ENCODE measurements around the gene SPEF2.

The SPEF2 gene

DNA sequence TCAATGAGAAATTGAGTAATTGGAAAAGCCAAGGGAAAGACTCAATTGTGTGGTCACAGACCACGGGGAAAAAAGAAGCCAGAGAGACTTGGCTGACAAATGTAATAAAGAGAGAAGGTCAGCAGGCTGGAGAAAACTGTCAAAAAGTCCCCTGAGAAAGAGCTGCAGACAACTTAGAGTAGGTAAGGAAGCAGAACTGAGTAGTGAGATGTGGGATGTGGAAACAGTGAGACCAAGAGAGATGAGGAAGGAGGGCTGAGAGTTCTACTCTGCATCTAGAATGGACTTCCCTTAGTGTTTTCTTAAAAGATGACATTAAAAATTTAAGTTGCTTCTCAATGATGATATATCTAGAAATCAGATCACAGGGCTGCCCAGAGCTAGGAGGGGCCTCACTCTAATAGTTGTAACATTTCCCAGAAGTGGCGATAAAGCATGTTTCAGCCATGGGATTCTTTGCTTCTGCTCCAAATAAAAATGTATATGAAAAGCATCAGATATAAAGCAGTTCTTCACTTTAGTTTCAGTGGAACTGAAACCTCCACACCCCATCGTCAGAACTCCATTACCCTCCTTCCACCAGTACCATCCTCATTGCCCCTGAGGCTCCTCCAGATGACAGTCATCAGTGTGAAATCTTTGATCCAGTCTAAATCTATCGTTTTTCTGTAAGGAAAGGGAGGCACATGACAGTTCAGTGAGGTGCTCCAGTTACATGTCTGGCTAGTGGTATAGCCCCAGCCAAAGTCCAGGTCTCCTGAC, 80.6 kb downstream of the SPEF2 start:
- in situ Hi-C loops (cut with MboI; ENCODE audit: low sequenced_read_pairs), result no loop called here

DNA sequence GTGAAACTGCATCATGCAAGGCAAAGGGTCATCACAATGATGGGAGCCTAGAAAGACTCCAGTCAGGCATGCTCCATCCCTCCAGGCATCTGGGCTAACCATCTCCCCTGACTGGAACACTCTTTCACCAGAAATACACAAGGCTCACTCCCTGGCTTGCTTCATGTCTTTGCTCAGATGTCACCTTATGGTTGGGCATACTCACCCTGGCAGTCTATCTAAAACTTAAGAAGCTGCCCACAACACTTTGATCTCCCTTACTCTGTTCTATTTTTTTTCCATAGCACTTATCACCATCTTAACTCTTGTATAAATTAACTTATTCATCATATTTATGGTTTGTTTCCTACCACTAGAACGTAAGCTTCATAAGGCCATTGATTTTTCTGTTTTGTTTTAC, 90.0 kb downstream of the SPEF2 start:
- in situ Hi-C loops (cut with MboI; ENCODE audit: low sequenced_read_pairs), result no loop called here

DNA sequence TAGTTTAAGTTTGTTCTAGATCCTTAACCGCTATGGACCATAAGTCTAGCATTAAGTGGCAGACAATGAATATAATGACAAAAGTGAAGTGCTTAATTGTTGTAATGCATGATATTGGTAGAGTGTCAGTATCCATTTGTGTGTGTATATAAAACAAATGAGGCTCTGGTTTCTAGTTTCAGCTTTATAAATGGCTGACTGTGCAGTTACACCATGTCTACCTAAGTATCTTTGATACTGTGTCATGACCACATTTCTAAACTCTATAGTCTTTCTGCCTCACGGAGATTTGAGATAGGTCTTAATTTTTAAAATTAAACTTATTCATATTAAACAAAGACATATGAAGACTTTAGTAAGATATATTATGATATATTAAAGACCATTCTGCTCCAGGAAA, 92.0 kb downstream of the SPEF2 start:
- in situ Hi-C loops (cut with MboI; ENCODE audit: low sequenced_read_pairs), result no loop called here

DNA sequence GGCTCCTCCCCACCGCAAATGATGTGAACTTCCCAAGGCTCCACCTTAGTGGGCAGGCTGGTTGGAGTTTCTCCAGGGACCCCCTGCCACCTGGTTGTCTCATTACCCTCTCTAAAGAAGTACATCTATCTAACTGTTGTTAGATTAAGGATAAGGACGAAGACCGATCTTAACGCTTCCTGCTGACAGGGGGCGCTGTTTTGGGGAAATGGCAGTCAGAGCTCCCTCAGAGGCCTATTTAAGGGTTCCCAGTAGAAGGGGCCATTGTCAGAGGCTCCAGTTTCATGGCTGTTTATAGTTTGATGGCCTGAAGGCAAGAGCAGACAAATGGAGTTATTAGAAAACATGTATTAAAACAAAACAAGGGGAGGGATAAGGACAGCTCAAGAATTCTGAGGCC, 100.1 kb downstream of the SPEF2 start:
- in situ Hi-C loops (cut with MboI; ENCODE audit: low sequenced_read_pairs), result no loop called here

DNA sequence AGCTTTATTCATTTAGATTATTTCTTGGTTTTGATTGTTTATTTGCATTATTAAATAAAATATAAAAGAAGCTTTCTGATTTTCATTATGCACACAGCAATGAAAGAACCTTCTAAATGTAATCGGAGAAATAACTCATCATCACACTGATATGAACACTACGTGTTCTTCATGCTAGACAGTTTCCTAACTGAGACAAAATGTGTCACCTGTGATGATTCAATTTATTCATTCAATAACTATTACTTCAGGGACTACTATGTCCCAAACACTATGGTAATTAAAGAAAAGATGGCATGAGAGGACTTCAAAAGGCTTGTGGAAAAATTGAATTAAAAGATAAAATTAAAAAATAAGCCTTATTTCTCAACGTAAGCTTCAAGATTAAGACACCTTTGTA, 118.1 kb downstream of the SPEF2 start:
- in situ Hi-C loops (cut with MboI; ENCODE audit: low sequenced_read_pairs), result no loop called here

DNA sequence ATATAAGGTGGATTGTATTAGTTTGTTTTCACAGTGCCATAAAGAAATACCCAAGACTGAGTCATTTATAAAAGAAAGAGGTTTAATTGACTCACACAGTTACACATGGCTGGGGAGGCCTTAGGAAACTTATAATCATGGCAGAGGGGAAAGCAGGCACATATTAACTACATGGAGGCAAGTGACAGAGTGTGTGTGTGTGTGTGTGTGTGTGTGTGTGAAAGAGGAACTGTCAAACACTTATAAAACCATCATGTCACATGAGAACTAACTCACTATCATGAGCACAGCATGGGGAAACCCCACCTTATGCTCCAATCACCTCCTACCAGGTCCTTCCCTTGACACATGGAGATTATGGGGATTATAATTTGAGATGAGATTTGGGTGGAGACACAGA, 118.6 kb downstream of the SPEF2 start:
- in situ Hi-C loops (cut with MboI; ENCODE audit: low sequenced_read_pairs), result no loop called here

DNA sequence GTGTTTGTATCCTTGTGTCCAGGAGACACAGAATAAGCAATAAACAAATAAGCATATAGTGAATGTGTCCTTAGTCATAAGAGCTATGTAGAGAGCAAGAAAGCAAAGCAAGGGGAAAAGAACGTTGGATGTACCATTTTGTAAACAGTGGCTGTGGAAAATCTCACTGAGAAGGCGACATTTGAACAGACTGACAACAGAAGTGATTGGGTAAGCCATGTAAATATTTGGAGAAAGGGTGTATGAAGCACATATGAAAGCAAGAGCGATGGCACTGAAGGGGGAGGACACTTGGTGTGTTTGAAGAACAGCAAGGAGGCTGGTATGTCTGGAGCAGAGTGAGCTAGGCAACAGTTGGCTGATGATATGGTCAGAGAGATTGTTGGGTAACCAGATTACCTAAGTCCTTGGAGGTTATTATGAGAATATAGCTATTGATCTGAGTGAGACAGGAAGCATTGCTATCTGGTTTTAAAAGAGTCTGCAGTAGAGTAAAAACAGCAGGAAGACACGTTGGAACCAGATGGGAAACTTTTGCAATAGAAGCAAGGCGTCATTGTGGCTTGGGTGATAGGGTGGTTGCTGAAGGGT, 123.6 kb downstream of the SPEF2 start:
- in situ Hi-C loops (cut with MboI; ENCODE audit: low sequenced_read_pairs), result no loop called here

DNA sequence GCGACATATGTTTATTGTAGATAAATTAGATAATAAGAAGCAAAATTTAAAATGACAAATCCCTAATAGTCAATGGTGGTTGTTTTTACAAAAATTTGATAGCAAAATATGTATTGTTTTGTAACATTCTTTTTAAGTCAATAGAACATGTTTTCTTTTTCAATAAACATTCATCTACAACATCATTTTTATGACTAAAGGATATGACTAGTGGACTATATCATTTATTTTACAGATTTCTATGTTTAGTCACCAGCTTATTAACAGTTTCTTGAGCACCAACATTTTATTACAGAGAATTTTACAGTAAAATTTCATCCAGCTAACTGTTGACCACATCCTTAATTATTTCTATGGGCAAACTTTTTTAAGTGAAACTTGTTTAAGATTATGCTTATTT, 124.3 kb downstream of the SPEF2 start:
- in situ Hi-C loops (cut with MboI; ENCODE audit: low sequenced_read_pairs), result no loop called here

DNA sequence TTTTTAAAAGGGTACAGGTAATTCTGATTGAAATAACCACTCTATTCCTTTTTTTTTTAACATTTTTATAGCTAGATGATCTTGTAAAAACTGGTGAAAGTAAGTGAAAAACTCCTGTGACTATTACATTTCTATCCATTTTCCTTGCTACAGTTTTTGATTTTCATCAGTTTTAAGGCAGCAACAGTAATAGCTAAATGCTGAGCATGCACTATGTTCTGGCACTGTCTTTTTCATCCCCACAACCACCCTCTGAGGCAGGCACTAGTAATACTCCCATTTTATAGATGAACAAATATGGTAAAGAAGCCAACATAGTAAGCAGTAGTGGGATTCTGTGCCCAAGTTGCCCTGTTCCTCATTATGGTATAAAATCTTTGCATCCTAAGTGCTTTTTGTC, 126.0 kb downstream of the SPEF2 start:
- in situ Hi-C loops (cut with MboI; ENCODE audit: low sequenced_read_pairs), result no loop called here

DNA sequence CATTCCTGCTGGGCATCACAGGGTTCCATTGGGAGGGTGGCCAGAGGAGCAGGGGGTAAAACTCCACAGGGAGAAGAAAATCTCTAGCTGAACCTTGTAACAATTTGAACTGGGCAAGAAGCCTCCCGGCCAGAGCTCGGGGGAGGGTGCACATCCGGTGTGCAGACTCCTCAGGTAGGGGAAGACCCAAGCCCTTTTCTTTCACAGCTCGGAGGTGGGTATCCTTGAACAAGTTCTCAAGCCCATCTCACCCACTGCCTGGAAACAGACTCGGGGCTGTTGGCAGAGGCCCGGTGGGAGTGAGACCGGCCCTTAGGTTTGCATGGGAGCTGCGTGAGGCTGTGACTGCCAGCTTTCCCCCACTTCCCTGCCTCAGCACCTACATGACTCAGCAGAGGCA, 127.5 kb downstream of the SPEF2 start:
- in situ Hi-C loops (cut with MboI; ENCODE audit: low sequenced_read_pairs), result no loop called here

DNA sequence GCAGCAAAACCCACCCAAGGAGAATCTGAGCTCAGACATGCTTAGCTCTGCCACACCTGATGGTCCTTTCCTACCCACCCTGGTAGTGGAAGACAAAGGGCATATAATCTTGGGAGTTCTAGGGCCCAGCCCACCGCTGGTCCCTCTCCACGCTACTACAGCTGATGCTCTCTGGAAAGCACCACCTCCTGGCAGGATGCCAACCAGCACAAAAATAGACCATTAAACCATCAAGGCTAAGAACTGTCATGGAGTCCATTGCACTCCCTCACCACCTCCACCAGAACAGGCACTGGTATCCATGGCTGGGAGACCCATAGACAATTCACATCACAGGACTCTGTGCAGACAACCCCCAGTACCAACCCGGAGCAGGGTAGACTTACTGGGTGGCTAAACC, 128.0 kb downstream of the SPEF2 start:
- in situ Hi-C loops (cut with MboI; ENCODE audit: low sequenced_read_pairs), result no loop called here

DNA sequence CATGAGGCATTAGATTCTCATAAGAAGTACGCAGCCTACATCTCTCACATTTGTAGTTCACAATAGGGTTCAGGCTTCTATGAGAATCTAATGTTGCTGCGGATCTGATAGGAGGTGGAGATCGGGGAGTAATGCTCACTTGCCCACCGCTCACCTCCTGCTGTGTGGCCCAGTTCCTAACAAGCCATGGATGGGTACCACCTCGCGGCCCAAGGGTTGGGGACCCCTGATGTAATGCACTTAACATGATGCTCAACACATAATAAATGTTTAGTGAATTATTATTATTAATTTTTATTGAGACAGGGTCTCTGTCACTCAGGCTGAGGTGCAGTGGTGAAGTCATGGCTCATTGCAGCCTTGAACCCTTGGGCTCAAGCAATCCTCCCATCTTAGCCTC, 134.3 kb downstream of the SPEF2 start:
- in situ Hi-C loops (cut with MboI; ENCODE audit: low sequenced_read_pairs), result no loop called here

DNA sequence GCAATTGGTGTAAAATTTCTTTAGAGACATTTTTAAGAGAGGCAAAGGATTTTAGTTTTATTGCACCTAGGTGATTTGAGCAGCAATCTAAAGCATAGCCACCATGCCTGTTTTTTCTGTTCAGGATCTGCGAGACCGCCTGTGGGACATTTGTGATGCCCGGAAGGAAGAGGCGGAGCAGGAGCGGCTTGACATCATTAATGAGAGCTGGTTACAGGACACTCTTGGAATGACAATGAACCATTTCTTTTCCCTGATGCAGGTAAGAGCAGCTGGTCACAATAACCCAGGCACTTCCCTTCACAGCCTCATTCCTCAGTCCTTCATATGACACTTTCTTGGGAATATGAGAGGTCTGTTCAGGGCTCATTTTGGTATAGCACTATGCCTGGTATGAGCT, 135.8 kb downstream of the SPEF2 start:
- in situ Hi-C loops (cut with MboI; ENCODE audit: low sequenced_read_pairs), result no loop called here

DNA sequence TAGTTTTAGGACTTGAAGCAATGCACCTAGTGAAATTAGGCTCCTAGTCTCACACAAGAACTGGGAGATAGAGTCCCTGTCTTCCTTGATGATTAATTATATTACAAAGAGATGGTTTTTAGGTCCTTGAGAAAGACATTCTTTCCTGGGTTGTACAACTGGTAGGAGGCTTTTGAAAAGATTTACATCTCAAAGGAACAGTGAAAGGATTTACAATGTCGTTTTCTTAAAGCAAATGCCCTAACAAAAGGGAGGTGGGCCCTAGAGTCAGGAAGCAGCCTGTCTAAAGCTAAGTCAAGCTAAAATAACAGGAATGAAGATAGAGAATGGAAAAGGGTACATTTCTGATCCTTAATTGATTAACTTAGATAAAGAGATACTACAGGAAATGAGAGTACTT, 136.8 kb downstream of the SPEF2 start:
- in situ Hi-C loops (cut with MboI; ENCODE audit: low sequenced_read_pairs), result no loop called here

DNA sequence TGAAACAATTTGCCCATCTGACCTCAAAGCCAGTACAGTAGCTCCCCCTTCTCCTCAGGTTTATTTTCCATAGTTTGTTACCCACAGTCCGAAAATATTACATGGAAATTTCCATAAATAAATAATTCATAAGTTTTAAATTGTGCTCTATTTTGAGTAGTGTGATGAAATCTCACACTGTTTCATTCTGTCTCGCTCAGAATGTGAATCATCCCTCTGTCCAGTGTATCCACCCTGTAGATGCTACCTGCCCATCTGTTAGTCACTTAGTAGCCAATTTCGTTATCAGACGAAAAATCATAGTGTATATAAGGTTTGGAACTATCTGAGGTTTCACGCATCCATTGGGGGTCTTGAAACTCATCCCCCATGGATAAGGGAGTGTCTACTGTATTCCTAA, 138.3 kb downstream of the SPEF2 start:
- in situ Hi-C loops (cut with MboI; ENCODE audit: low sequenced_read_pairs), result no loop called here

DNA sequence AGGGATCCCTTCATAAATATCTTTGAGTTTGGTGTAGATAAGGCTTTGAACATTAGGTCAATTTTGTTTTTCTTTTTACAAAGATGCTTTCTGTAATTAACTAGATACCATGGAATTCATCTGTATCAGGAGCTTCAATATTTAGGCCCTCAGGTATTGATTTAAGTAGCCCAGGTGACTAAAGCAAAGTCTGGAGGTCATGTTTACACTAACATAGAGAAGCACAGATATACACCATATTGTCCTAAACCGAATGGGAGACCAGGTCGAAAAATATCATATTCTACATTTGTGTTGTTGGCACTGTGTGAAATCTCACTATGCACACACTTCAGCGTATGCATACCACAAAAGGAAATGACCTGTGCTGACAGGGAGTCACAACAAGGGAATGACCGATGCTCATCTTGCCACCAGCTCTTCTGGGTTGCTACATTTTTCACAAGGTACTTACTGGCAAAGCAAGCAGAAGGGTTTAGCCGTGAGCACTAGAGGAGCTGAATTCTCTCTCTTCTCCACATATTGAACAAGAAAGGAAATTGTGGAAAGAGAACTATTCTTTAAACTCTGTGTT, 140.6 kb downstream of the SPEF2 start:
- in situ Hi-C loops (cut with MboI; ENCODE audit: low sequenced_read_pairs), result no loop called here

DNA sequence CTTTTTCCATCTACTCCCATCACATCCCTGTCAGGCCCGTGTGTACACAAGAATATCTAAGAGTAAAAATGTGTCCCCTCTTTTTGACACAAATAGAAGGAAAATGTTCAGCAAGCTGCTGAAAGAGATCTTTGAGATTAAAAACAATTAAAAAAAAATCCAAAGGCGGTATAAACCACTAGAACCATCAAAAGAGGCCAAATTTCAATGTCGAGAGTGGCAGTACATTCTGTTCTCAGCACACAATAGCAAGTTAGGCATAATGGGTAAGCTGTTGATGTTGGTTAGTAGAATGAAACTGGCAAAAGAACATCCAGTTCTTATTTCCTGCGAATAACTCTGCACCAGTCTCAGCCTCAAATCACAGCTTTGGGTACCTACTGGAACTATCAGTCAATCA, 143.9 kb downstream of the SPEF2 start:
- in situ Hi-C loops (cut with MboI; ENCODE audit: low sequenced_read_pairs), result no loop called here

DNA sequence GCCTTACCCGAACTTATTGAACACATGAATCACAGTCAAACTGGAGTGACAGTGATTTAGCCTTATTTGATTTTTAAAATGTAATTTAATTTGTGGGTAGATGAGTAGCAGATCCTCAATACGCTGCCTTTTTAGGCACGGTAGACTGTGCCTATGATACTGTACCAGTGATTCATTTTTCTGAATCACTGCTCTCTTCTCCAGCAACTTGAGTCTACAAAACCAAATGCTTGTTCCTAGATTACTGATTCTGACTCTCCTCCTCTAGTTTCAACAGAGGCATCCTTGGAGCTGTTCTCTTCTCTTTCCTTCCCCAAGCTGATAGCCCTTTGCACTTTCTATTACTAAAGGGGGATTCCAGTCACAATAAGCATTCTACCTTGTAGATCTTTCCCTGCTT, 144.7 kb downstream of the SPEF2 start:
- in situ Hi-C loops (cut with MboI; ENCODE audit: low sequenced_read_pairs), result no loop called here

DNA sequence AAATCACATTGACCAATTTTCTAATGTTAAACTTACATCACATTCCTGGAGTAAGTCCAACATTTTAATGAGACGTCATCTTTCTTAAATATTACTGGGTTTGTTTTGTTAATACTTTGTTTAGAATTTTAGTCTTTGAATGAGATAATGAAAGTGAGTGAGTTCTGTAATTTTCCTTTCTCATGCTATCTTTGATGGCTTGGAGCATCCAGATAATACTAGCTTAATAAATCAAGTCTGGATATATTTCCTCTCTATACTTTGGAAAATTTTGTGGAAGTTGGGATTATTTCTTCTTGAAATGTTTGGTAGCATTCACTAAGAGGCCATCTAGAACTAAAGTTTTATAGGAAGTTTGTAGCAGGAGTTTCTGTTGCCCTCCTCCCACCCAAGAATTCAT, 148.3 kb downstream of the SPEF2 start:
- in situ Hi-C loops (cut with MboI; ENCODE audit: low sequenced_read_pairs), result no loop called here

DNA sequence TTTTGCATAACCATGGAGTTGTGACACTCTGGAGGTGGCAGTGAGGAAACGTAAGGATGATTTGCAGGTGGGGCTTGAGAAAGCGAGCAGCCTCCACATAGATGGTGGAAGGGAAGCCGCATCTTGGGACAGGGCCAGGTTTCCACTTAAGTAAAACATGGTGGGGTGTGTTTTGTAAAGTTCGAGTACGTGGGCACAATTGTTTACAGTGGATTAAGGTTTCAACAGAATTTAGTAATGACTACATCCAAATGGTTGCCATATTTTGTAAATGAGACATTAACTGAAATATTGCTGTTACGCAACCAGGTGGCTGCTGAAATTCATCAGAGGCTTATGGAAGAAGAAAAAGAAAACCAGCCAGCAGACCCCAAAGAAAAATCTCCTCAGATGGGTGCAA, 153.6 kb downstream of the SPEF2 start:
- in situ Hi-C loops (cut with MboI; ENCODE audit: low sequenced_read_pairs), result no loop called here

DNA sequence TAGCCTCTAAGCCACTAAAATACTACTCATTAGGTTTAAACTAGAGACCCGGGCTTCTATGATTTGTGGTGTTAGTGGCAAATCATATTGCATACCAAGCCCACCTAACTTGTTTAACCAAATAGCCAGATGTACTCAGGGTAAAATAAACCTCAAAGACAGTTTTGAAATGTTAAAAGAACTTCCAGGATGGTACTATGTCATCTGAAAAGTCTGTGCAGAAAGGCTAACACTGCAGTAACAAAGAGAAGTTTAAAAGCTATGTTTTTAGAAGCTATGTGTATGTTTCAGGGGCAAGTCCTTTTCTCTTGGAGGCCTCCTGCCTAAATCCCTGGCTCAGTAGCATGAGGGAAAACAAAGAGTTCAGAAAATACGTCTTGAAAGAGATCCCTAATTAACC, 154.2 kb downstream of the SPEF2 start:
- in situ Hi-C loops (cut with MboI; ENCODE audit: low sequenced_read_pairs), result no loop called here

DNA sequence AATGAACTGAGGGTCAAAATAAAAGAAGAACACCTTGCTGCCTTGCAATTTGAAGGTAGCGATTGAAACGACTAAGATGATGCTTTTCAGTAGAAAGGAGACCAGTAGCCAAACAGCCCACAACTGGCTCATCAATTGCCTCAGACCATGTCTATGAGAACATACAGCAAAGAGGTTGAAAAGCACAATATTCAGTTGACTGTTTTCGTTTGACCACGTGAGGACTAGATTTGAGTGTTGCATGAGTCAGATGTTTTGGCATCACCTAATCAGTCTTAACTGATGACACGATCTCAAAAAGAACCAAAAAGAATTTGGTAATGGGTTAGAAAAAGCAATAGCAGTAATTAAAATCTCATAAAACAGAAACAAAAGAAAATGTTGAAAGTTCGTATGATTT, 156.3 kb downstream of the SPEF2 start:
- in situ Hi-C loops (cut with MboI; ENCODE audit: low sequenced_read_pairs), result no loop called here

DNA sequence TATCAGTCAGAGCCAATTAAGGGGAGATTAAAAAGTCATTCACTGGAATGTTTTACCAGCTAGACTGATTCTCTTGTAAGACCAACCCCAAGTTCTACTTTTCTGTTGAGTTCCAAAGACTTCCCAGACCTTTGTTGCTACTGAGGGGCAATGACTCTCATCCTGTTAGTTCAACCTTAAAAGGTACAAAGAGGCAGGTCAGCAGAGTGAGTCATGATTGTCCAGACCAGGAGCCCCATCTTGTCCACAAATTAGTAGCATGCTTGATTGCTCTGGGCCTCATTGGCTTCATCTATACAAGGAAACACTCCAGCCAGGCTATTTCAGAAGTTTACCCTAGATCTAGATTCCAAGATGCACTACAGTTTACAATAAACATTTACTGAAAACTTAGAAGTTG, 159.1 kb downstream of the SPEF2 start:
- in situ Hi-C loops (cut with MboI; ENCODE audit: low sequenced_read_pairs), result no loop called here

Measured in hTERT RPE-1 (cell line).